ENCODE results near the gene MAGEB4. TPM values are rescaled to one million over a fixed set of nuclear protein-coding genes. Genes with fewer than 3 reads are reported as not detected.
"Not testable (repeated sequence)": the region's sequence is repeated elsewhere in the genome, so short reads cannot be mapped to it uniquely, and the experiment has no call there.

Gene MAGEB4
- not detected in 3 replicates for total RNA-seq

- DNase-seq (ENCODE audit: low spot score in 2 of 2, unreplicated experiment in 2 of 2) = no peak
- Mint-ChIP-seq H3K36me3 (no peaks in the 10 kb centered on the region), H3K27me3 (ENCODE audit: low read depth) (no peaks in the 10 kb centered on the region), H3K9me3 (peaks cover 7% of the 10 kb centered on the region), H3K4me3 (no peak within 1 kb of the TSS), H3K4me1 (peaks cover 8% of the 10 kb centered on the region), H3K27ac (no peak within 1 kb of the TSS)
- TF ChIP-seq, protein P1, sequence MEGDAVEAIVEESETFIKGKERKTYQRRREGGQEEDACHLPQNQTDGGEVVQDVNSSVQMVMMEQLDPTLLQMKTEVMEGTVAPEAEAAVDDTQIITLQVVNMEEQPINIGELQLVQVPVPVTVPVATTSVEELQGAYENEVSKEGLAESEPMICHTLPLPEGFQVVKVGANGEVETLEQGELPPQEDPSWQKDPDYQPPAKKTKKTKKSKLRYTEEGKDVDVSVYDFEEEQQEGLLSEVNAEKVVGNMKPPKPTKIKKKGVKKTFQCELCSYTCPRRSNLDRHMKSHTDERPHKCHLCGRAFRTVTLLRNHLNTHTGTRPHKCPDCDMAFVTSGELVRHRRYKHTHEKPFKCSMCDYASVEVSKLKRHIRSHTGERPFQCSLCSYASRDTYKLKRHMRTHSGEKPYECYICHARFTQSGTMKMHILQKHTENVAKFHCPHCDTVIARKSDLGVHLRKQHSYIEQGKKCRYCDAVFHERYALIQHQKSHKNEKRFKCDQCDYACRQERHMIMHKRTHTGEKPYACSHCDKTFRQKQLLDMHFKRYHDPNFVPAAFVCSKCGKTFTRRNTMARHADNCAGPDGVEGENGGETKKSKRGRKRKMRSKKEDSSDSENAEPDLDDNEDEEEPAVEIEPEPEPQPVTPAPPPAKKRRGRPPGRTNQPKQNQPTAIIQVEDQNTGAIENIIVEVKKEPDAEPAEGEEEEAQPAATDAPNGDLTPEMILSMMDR (IDR thresholded peaks at IDR 0.05; ENCODE audit: unreplicated experiment) = no peak
These were observed at the start of gene MAGEB4 for GRCh38 chrX:30241724-30242415. MAGEB4 (plus strand) TSS chrX:30242000; CDS start chrX:30242136, 136 bp downstream.

DNA sequence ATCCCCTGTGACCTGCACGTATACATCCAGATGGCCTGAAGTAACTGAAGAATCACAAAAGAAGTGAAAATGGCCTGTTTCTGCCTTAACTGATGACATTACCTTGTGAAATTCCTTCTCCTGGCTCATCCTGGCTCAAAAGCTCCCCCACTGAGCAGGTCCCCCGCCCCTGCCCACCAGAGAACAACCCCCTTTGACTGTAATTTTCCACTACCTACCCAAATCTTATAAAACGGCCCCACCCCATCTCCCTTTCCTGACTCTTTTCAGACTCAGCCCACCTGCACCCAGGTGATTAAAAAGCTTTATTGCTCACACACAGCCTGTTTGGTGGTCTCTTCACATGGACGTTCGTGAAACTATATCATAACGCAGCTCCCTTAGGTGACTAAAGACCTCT lies 47.9 kb upstream of the MAGEB4 start:
- not testable (repeated sequence) for DNase-seq (ENCODE audit: low spot score in 2 of 2, unreplicated experiment in 2 of 2); H3K27ac Mint-ChIP-seq; H3K27me3 Mint-ChIP-seq (ENCODE audit: low read depth); H3K4me3 Mint-ChIP-seq; H3K9me3 Mint-ChIP-seq; H3K4me1 Mint-ChIP-seq; H3K36me3 Mint-ChIP-seq

- Mint-ChIP-seq H3K4me1 (peaks cover 7% of the 10 kb centered on the region), H3K27me3 (ENCODE audit: low read depth) (no peaks in the 10 kb centered on the region), H3K36me3 (no peaks in the 10 kb centered on the region), H3K9me3 (no peaks in the 10 kb centered on the region), H3K4me3 (no peak overlapping the region), H3K27ac (no peak overlapping the region)
- TF ChIP-seq, protein P1 (IDR thresholded peaks at IDR 0.05; ENCODE audit: unreplicated experiment) = no peak
- DNase-seq (ENCODE audit: low spot score in 2 of 2, unreplicated experiment in 2 of 2) = no peak
These were observed 45.5 kb upstream of the MAGEB4 start for GRCh38 chrX:30196322-30196721.

DNA sequence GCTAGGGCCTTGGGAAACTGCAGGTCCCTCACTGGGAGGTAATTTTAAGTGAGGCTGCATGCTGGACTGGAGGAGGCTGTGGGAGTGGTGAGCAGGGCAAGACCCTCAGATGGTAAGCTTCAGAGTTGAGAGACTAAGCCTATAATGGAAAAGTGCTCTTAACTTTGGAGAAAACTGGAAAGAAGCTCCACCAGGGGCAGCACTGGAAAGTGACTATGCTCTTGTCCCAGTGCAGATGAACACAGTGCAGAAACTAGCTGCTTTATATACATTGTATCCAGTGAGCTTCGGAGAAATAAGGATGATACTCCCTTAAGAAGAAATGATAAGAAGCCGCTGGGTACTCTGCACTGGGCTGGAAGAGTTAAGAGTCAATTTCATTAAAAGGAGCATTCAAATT lies 29.6 kb upstream of the MAGEB4 start:
- no peak for DNase-seq (ENCODE audit: low spot score in 2 of 2, unreplicated experiment in 2 of 2)
- TF ChIP-seq, protein P1 (IDR thresholded peaks at IDR 0.05; ENCODE audit: unreplicated experiment) = no peak
- Mint-ChIP-seq H3K36me3 (peaks cover 2% of the 10 kb centered on the region), H3K27me3 (ENCODE audit: low read depth) (no peaks in the 10 kb centered on the region), H3K4me1 (no peaks in the 10 kb centered on the region), H3K27ac (no peak overlapping the region), H3K9me3 (peaks cover 11% of the 10 kb centered on the region), H3K4me3 (no peak overlapping the region)

GRCh38 chrX:30215357-30215843 lies 26.4 kb upstream of the MAGEB4 start, which contains the start of gene MAGEB2:
MAGEB2 (plus strand) TSS chrX:30215563; CDS start chrX:30218581, 3,018 bp downstream.
- Mint-ChIP-seq H3K27me3 (ENCODE audit: low read depth) (no peaks in the 10 kb centered on the region), H3K4me3 (no peak within 1 kb of the TSS), H3K36me3 (peaks cover 2% of the 10 kb centered on the region), H3K9me3 (peaks cover 4% of the 10 kb centered on the region), H3K4me1 (no peaks in the 10 kb centered on the region), H3K27ac (no peak within 1 kb of the TSS)
- no peak for DNase-seq (ENCODE audit: low spot score in 2 of 2, unreplicated experiment in 2 of 2)
- TF ChIP-seq, protein P1 (IDR thresholded peaks at IDR 0.05; ENCODE audit: unreplicated experiment) = no peak

DNA sequence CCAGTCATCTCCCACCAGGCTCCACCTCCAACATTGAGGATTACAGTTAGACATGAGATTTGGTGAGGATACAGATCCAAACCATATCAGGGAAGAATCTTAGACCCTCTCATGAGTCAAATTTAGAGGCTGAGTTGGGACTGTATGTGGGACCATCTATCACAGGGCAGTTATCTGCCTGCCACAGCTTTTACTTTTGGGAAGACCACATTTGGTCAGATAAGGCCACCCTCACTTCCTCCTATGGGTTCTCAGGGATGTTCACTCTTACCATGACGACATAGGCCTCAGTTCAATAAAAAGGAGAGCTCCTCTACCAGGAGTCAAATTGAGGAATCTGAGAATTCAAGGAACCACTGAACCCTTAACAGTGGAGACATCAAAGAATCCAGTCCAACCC lies 24.3 kb upstream of the MAGEB4 start:
- no peak overlapping the region for H3K4me3 Mint-ChIP-seq
- peaks cover 4% of the 10 kb centered on the region for H3K9me3 Mint-ChIP-seq
- no peak for DNase-seq (ENCODE audit: low spot score in 2 of 2, unreplicated experiment in 2 of 2)
- no peaks in the 10 kb centered on the region for H3K27me3 Mint-ChIP-seq (ENCODE audit: low read depth)
- TF ChIP-seq, protein P1 (IDR thresholded peaks at IDR 0.05; ENCODE audit: unreplicated experiment) = no peak
- no peak overlapping the region for H3K27ac Mint-ChIP-seq
- peaks cover 2% of the 10 kb centered on the region for H3K36me3 Mint-ChIP-seq
- H3K4me1 Mint-ChIP-seq = peaks cover 6% of the 10 kb centered on the region

All from mesothelial cell of epicardium (in vitro differentiated cells).